Heart right ventricle (tissue), 16 donors: ENCODE data around the gene SYCE3. TPM values are rescaled to one million over a fixed set of nuclear protein-coding genes. Genes with fewer than 3 reads are reported as not detected.

ENCODE experiments used
- ATAC-seq, 8 donors: fragments of 200-7000 bp; cut with Tn5 transposase; one replicate each; pipeline ENCODE4 v1.9.1; 2020; ENCODE audit warnings: mild to moderate bottlenecking in 8 of 8, moderate library complexity in 8 of 8, moderate number of reproducible peaks in 1 of 8
- DNase-seq, 2 donors: peaks; one replicate each; pipeline ENCODE4 v3.0.0-alpha.2; 2020
- H3K27ac ChIP-seq, 10 donors: fragments of 200-600 bp; sonication (generic) in 2 of 10; one replicate each; pipeline versions ENCODE4 v1.5.0 to v1.8.0; 2020 to 2022; ENCODE audit warnings: mild to moderate bottlenecking in 3 of 10
- H3K27me3 ChIP-seq, 7 donors: fragments of 200-600 bp; one replicate each; pipeline ENCODE4 v1.8.0; 2021 to 2022; ENCODE audit warnings: mild to moderate bottlenecking in 2 of 7
- H3K36me3 ChIP-seq, 9 donors: fragments of 200-600 bp; sonication (generic) in 1 of 9; one replicate each; pipeline versions ENCODE4 v1.5.0 to v1.8.0; 2020 to 2022; ENCODE audit warnings: mild to moderate bottlenecking in 2 of 9
- H3K4me1 ChIP-seq, 9 donors: fragments of 200-600 bp; sonication (generic) in 1 of 9; one replicate each; pipeline versions ENCODE4 v1.5.0 to v1.8.0; 2020 to 2022; ENCODE audit warnings: mild to moderate bottlenecking in 4 of 9
- H3K4me3 ChIP-seq, 10 donors: fragments of 200-600 bp; sonication (generic) in 2 of 10; one replicate each; pipeline versions ENCODE4 v1.5.0 to v1.8.0; 2020 to 2022; ENCODE audit warnings: mild to moderate bottlenecking in 7 of 10, moderate library complexity in 2 of 10
- H3K9me3 ChIP-seq, 11 donors: fragments of 200-600 bp in 10 of 11; sonication (generic) in 2 of 11; one replicate each; pipeline versions ENCODE4 v1.5.0 to v1.8.0; 2013 to 2022; ENCODE audit warnings: mild to moderate bottlenecking in 2 of 11, control low read depth in 1 of 11, moderate library complexity in 1 of 11
- CTCF ChIP-seq, 9 donors: fragments of 200-600 bp; sonication (generic) in 2 of 9; IDR thresholded peaks; one replicate each; pipeline versions ENCODE4 v1.5.0 to v1.8.0; 2021 to 2022; ENCODE audit warnings: antibody characterized with exemption in 9 of 9, mild to moderate bottlenecking in 5 of 9, moderate library complexity in 1 of 9
- WGBS, 2 donors: extraction: QIAGEN DNeasy Blood & Tissue Kit; methylation state at CpG; one replicate each; pipeline ENCODE4 v1.1.7; 2013; ENCODE audit warnings: inconsistent platforms in 1 of 2; 5-methylcytosine and 5-hydroxymethylcytosine counted together
- intact Hi-C, 10 donors: fragments of 100-400 bp; cut with DNase I; formaldehyde crosslinking; loops; one replicate each; pipeline versions ENCODE4 v1.11.1 to v1.14.2; 2022
- polyA plus RNA-seq, 2 donors: library from polyadenylated mRNA; stranded (reverse); fragments of 200-250 nt; gene quantifications; one replicate each; pipeline ENCODE4 v1.2.3, GENCODE V29; 2013
- total RNA-seq, 10 donors: library from RNA; stranded (reverse); fragmentation: NEBNext Ultra II Directional in 3 of 10; extraction: Animal tissue kit (Norgen Biotek cat#: 25700) in 3 of 10; gene quantifications; one replicate each; pipeline versions ENCODE4 v1.2.1 to v1.2.4, GENCODE V29; 2021 to 2023
- donor health status: Arrhythmogenic right ventricular cardiomyopathy.
- donor health status: ischemic (EF 13 %, LVEDD 7.1; RV severe dilation, severe dysfunction).
- donor health status: healthy with polysubstance abuse.
- donor health status: DM: no; HTN: yes; CAD: no.
- donor health status: DM: no; HTN: no; CAD: no.
- donor health status: ischemic (EF 25% LVEDD 6.9; RV normal size, moderate dysfunction).
- donor health status: ischemic (EF 25% LVEDD 5.7; RV mildly dilated, moderate dysfunction).
- donor health status: healthy.
- donor health status: DM: yes; HTN: yes; CAD: no.
- donor health status: Ischemic cardiomyopathy.
- donor health status: ischemic (EF 35%, LVEDD 5.7; RV mildly dilated, moderate dysfunction).
- donor health status: nonischemic (EF 11% LVEDD 7.7; RV severe dilation, severe dysfunction).
- donor health status: DM: yes; HTN: yes; CAD: no.
- donor health status: PGD.
- donor health status: ischemic (EF 29% LVEDD 5.4; RV normal size, mild dysfunction).
- donor health status: nonischemic (EF 23%, LVEDD 6.1; RV moderate dilation, normal function).

The SYCE3 gene
- total and polyA plus RNA-seq, 12 donors: 0.74 to 0.90 TPM; not detected in 10

- H3K4me3 ChIP-seq: peak overlapping the region in 1 of 10 donors; percentile 87
- no peak for TF ChIP-seq CTCF (IDR thresholded peaks at IDR 0.05)
- no peaks in the 10 kb centered on the region for H3K9me3 ChIP-seq
- ATAC-seq (peak in 1 of 8 donors; percentile 7), DNase-seq (no peak)
- intact Hi-C loops: loop anchor here in 1 of 10 donors (5.0 kb wide), 1 partner anchor 37 kb away; the partner anchor contains the start of gene SCO2
- H3K27me3 ChIP-seq: no peaks in the 10 kb centered on the region
- peak overlapping the region in 9 of 10 donors; percentile 80 to 91 (median 87) for H3K27ac ChIP-seq
- H3K36me3 ChIP-seq: peaks cover 0 to 23% (median 10%) of the 10 kb centered on the region in 9 donors
- 85 to 88% methylated on average over 11 of the region's 11 CpGs for WGBS, 2 donors
- H3K4me1 ChIP-seq: peaks cover 0 to 20% (median 7%) of the 10 kb centered on the region in 9 donors
These were observed 1.6 kb upstream of the SYCE3 start for GRCh38 chr22:50564289-50564688.

GRCh38 chr22:50563413-50564160, 868 bp upstream of the SYCE3 start:
- H3K4me3 ChIP-seq: peak overlapping the region; percentile 44 to 87 (median 65)
- H3K27ac ChIP-seq: peak overlapping the region; percentile 47 to 91 (median 86)
- 22 to 30% methylated on average over 17 of the region's 17 CpGs for WGBS, 2 donors
- intact Hi-C loops: loop anchor here in 2 of 10 donors (2.0 to 5.0 kb wide), 2 partner anchors 19 to 36 kb away; partner anchors contain the start of genes CHKB (in 1 of the 2) and SCO2 (in 1 of the 2)
- no peak for TF ChIP-seq CTCF (IDR thresholded peaks at IDR 0.05)
- peaks cover 0 to 16% (median 7%) of the 10 kb centered on the region in 9 donors for H3K36me3 ChIP-seq
- ATAC-seq (peak; percentile 8 to 61 (median 50)), DNase-seq (no peak)
- no peaks in the 10 kb centered on the region for H3K9me3 ChIP-seq
- no peaks in the 10 kb centered on the region for H3K27me3 ChIP-seq
- H3K4me1 ChIP-seq: peaks cover 0 to 20% (median 7%) of the 10 kb centered on the region in 9 donors

- peaks cover 0 to 20% (median 7%) of the 10 kb centered on the region in 9 donors for H3K4me1 ChIP-seq
- no peaks in the 10 kb centered on the region for H3K36me3 ChIP-seq
- no peaks in the 10 kb centered on the region for H3K9me3 ChIP-seq
- no peak for TF ChIP-seq CTCF (IDR thresholded peaks at IDR 0.05)
- no peaks in the 10 kb centered on the region for H3K27me3 ChIP-seq
- intact Hi-C loops: loop anchor here in 2 of 10 donors (2.0 to 5.0 kb wide), 2 partner anchors 21 to 34 kb away; partner anchors contain the start of genes CHKB (in 1 of the 2) and SCO2 (in 1 of the 2)
- ATAC-seq (no peak), DNase-seq (no peak)
- 71 to 81% methylated on average over 21 to 23 of the region's 34 CpGs for WGBS, 2 donors
- no peak overlapping the region for H3K27ac ChIP-seq
- H3K4me3 ChIP-seq: no peak overlapping the region
These were observed 1.0 kb downstream of the SYCE3 start for GRCh38 chr22:50561401-50562358.

- TF ChIP-seq CTCF (IDR thresholded peaks at IDR 0.05): no peak
- Histone ChIP-seq H3K27me3 (no peaks in the 10 kb centered on the region), H3K27ac (no peak overlapping the region), H3K9me3 (no peaks in the 10 kb centered on the region), H3K4me3 (no peak overlapping the region), H3K36me3 (no peaks in the 10 kb centered on the region), H3K4me1 (peaks cover 0 to 20% (median 7%) of the 10 kb centered on the region in 9 donors)
- 84 to 86% methylated on average over 3 of the region's 3 CpGs for WGBS, 2 donors
- ATAC-seq (no peak), DNase-seq (no peak)
- intact Hi-C loops: loop anchor here in 1 of 10 donors (5.0 kb wide), 1 partner anchor 33 kb away; the partner anchor contains the start of gene SCO2
These were observed 2.7 kb downstream of the SYCE3 start for GRCh38 chr22:50560034-50560433.
